GM19467 (cell line): Measurements from ENCODE around the gene MGRN1.

Experiments
- ATAC-seq: cut with Tn5 transposase; IDR thresholded peaks from one replicate; pipeline ENCODE4 v1.9.1; 2021; ENCODE audit warnings: mild to moderate bottlenecking, moderate library complexity; ENCODE audit not compliant: unreplicated experiment

MGRN1 gene

DNA sequence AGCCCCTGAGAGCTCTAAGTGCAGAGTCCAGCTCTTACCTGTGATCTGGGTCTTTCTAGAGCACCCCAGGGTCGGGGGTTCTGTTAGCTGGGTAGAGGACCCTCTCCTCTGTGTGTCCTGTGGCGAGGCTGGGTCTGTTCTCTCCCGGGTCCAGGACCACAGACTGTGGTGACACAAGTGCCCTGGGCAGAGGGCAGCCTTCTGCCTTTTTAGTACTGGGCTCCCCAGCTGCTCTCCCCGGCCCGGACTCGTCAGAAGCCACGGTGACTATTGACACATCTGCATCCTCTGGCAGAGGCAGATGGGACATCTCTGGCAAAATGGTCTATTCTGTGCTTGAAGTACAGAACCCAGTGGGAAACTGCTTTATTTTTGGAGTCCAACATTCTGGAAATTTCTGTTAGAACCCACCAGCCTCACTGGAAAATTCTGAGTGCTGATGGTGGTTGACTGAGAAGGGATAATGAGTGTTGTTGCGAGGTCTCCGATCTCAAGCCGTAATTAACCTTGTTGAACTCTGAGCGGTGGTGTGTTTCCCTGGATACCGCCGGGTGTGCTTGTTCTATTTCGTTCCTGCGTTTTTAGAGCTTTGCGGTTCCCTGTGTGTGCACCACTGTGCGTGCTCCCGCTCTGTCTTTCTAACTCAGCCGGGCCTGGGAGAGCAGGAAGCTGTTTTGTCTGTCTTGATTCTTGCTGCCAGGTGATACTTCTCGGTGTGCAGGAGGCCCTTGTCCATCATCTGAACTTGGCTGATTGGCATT, 42.8 kb downstream of the MGRN1 start:
- ATAC-seq: no peak

DNA sequence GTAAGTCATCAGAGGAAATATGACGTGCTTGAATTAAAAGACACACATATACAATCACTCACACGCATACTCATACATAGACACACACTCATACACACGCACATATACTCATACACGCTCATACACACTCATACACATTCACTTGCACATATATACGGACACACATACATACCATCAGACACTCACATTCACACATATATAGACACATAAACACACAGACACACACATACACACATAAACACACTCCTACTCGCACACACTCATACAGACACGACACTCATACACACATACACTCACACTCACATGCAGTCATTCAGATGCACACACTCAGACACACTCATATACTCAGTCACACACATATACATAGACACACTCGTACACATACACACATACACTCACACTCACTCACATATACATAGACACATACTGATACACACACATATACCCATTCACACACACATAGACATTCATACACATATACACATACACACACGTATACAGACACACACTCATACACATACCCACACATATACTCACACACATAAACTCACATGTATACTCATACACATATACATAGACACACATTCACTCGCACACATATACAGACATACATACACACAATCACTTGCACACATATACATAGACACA, 43.8 kb downstream of the MGRN1 start:
- ATAC-seq: no peak

DNA sequence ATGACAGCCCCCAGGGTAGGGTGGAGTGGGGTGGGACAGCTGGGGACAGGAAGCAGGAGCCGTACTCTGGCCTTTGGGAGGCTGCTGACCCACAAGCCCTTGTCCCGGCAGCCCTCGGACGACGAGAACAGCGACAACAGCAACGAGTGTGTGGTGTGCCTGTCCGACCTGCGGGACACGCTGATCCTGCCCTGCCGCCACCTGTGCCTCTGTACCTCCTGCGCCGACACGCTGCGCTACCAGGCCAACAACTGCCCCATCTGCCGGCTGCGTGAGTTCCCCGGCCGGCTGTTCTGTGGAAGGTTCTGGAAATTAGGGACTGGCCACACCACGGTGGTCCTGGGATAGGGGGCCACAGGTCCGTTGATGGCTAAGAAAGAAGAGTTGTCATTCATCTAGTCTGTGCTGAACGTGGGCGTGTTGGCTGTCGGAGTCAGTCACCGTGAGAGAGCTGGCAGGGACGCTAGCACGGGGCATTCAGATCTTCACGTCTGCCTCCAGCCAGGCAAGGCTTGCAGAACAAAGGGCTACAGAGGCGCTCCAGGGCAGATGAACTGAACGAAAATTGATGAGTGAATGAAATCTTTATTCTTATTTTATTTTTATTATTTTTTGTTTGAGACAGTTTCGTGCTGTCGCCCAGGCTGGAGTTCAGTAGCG, 48.9 kb downstream of the MGRN1 start:
- ATAC-seq: no peak

DNA sequence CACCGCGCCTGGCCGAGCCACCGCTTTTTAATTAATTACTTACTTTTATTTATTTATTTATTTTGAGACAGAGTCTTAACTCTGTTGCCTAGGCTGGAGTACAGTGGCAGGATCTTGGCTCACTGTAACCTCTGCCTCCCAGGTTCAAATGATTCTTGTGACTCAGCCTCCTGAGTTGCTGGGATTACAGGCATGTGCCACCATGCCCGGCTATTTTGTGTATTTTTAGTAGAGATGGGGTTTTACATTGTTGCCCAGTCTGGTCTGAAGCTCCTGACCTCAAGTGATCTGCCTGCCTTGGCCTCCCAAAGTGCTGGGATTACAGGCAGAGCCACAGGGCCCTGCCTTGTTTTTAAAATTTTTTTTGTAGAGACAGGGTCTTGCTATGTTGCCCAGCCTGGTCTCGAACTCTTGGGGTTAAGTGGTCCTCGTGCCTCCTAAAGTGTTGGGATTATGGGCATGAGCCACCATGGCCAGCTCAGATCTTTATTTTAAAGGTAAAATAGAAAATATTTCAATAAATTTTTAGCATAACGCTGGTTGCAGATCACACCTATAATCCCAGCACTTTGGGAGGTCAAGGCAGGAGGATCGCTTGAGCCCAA, 50.4 kb downstream of the MGRN1 start:
- no peak for ATAC-seq

DNA sequence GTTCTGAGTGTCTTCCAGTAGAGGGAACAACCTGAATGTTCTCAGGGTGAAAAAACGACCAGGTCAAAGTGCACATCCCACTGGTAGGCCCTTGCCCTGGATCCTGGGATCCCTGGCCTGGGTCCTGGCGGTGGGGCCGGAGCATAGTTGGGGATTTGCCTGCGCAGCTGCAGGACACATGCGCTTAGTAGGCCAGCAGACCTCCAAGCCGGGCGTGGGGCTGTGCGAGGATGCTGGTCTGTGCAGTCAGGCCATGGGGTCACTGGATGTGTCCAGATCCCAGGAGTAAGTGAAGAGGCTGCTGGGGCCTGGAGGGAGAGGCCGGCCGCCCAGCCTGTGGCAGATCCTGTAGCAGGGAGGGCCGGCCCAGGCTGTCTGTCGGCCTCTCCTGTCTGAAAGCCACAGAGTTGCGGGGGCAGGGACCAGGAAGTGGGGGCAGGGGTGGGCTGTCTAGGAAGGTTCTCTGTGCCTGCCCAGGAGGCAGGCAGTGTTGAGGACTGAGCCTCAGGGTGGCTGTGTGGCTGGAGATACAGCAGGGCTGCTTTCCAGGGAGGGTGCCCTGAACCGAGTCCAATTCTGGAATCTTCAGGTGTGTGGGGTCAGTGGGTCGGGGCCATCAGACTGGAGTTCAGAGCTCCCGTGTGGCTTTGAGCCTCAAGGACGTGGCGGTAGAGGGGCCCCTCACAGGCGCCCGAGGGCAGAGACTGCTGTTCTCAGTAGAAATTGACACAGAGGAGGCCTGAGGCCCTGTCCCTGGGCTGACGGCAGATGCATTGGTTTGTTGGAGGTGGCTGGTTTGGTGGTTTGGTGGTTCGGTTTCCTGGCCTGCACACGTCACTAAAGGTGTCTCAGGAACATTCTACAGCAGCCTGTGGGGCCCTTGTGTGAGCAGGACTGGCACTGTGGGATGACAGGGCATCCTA, 51.5 kb downstream of the MGRN1 start:
- no peak for ATAC-seq

GRCh38 chr16:4676831-4677230, 52.2 kb downstream of the MGRN1 start:
- no peak for ATAC-seq

GRCh38 chr16:4677390-4677789, 52.8 kb downstream of the MGRN1 start:
- ATAC-seq: no peak

GRCh38 chr16:4677994-4678393, 53.4 kb downstream of the MGRN1 start:
- ATAC-seq: no peak

DNA sequence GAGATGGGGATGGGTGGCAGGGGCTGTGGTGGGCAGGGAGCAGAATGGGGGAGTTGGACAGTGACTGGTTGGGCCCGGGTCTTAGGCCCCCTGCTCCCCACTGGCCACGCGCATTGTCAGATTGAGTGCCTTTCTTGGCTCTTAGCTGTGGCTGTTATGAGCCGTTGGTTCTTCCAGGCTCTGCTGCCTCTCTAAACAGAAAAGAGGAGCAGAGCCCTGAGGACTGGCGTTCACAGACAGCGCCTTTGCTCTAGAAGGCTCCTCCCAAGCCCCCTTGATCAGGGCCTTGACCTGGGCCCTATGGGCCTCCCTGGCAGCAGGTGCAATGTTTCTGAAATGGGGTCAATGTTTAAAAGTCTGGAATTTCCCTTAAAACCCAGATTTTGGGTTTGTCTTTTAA, 54.0 kb downstream of the MGRN1 start:
- no peak for ATAC-seq

DNA sequence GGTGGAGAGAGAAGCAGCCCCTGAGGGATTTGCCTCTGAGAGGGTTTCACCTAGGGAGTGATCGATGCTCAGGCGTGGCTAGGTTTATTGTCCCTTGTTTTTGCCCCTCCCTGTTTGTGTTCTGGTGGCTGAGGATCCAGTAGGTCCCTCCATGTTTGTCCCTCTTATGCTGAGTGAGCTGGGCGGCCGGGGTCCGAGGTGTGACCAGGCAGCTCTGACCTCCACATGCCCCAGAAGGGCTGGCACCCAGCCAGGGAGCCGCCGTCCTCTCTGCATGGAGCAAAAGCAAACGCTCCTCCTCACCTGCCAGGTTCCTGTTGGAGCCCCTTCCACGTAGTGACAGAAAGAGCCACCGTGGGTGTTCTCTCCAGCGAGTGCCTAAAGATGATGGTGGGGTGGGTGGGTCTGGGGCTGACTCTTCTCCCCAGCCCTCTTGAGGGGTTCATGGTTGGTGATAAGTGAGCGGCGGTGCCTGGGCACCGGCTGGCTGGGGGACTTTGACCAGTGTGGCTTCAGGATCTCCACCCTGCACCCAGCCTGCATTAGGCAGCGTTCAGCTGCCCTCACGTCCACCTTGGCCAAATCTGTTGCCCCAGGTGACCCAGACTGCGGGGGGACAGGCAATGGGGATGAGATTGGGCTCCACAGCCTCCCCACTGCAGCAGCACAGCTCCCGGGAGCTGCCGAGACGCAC, 54.7 kb downstream of the MGRN1 start:
- no peak for ATAC-seq

DNA sequence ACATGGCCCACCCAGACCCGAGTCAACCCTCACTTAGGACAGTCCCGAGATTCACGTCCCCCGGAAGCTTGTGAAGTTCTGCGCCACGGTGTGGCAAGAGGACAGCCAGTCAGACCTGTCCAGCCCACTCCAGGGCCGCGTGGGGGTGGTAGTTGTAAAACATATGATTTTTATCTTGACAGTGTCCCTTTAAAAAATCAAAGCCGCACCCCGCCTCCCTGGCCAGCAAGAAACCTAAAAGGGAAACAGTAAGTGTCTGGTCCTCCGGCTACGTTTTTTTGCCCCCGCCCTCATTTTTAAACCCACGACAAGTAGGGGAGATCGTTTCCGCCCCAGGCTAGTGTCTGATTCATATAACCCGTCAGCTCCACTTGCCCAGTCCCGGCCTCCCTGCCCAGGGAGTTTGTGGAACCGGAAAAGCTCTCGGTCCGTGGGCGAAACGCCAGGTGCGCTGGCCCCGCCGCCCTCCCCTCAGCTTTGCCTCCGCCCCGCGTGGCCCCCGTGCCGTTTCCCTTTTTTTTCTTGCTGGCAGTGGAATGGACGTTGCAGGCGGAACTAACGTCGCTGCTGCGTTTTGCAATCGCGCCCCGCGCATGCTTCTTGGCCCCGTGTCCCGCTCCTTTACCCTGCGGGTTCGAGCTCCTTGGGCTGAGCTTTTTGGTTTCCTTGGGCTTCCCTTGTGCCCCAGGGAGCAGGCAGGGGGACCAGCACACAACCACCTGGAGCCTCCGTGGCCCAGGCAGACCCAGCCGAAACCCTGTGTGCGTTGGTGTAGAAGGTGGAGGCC, 55.4 kb downstream of the MGRN1 start:
- ATAC-seq: no peak

GRCh38 chr16:4680673-4681470, 56.2 kb downstream of the MGRN1 start:
- ATAC-seq: no peak

DNA sequence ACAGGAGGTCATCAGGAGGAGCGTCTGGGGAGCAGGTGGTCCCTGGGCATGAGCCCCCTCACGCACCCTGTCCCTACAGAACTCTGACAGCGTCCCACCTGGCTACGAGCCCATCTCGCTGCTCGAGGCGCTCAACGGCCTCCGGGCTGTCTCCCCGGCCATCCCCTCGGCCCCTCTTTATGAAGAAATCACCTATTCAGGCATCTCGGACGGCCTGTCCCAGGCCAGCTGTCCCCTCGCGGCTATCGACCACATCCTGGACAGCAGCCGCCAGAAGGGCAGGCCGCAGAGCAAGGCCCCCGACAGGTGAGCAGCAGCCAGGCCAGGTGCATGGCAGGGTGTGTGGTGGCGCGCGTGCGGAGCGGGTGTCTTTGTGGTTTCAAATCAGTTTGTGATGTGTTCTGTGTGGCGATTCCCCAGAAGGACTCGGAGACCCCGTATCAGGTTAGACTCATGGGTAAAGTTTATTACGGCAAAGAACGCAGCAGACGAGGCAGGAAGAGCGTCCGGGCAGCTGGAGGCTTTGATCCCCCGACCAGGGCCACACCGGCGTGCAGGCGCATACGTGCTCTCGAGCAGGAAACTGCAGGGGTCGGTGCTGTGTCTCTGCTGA, 57.0 kb downstream of the MGRN1 start:
- no peak for ATAC-seq

DNA sequence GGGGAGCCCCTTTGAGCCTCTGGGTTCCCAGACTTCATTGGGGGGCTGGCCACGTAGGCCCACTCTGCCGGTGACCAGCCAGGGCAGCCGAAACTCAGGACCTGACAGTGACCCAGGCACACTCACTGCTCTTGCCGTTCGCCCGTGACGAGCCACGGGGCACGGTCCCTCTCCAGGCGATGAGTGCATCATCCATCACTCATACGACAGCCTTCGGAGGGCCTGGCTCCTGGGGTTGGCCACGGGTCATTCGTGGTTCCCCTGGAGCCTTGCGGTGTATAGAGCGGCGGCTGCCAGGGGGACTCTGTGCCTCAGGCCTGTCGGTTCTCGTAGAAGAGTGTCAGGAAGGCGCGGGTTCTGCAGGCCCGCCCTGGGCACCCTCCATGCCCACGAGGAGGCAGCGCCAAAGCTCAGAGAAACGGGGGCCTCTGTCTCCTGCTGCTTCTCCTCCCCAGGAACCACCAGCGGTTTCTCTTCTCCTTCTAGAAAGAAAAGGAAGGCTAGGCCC, 57.5 kb downstream of the MGRN1 start:
- ATAC-seq: no peak

- no peak for ATAC-seq
Measured at GRCh38 chr16:4682616-4683254, 58.1 kb downstream of the MGRN1 start.

DNA sequence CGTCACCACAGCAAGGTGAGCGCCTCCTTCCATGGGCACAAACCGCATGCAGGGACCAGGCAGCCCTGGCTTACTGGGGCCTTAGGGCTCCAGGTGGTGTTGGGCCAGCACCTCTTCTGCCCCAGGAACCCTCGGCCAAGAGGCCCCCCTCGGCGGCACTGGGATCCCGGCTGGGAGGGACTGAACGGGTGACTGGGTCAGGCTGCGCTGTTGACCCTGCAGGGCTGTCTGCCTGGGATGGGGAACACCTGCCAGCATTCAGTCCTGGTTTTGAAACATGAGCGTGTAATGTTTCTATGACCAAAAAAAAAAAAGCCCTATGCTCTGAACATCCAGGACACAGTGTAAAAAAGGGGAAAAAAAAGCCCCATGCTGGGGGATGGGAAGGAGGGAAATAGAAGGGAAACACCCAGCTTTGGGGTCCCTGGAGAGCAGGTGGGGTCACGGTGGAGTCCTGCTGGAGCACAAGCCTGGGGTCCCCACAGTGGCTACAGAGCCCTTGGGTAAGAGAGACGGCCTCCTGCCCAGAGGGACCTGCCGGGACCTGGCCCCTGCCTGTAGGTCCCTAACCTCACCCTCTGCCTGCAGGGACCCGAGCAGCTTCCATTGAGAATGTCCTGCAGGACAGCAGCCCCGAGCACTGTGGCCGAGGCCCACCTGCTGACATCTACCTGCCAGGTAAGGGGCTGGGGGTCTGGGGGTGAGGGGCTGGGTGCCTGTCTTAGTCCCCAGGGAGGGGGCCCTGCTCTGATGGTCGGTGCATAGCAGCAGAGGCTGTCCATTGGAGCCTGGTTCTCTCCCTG, 58.8 kb downstream of the MGRN1 start:
- no peak for ATAC-seq
